ENCODE results near the gene ASS1. TPM values are rescaled to one million over a fixed set of nuclear protein-coding genes. Genes with fewer than 3 reads are reported as not detected.

ASS1 gene
- total and polyA plus RNA-seq, 2 donors (not counting 1 experiment from before 2014, with no cell fraction given), result 0.30 to 0.44 TPM

DNA sequence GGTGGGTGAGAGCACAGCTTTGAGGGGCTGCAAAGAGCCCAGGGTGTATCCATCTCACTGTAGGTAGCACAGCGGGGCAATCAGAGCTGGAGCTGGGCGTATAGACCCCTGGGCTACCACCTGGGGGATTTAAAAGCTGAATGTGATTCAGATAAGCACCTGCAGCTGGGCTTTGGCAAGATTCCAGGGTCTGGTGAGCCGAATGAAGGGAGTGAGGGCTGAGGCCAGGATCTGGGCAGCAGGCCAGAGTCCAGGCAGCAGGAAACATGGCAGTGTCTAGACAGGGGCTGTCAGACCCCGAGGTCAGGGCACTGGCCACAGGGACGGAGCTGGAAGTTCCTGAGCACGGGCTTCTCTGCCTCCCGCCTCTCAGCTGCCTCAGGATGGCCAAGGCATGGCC is 8.7 kb downstream of the ASS1 start:
- no peak overlapping the region for H3K9ac ChIP-seq (ENCODE audit: low read length)
- ATAC-seq (ENCODE audit: low read depth) (no peak), DNase-seq (no peak)
- CTCF ChIA-PET, result interaction anchor here (0.6 to 1.3 kb wide), 3 partner anchors 229 to 232 kb away, joined by 3 to 7 read pairs (median 5); no protein-coding TSS in a partner anchor
- H3K9me3 Mint-ChIP-seq (ENCODE audit: insufficient read depth), result no peaks in the 10 kb centered on the region
- no peak overlapping the region for H3K4me3 Mint-ChIP-seq
- H3K4me3 ChIP-seq (ENCODE audit: control extremely low read depth in 1 of 5, extremely low read depth in 1 of 5, insufficient read depth in 1 of 5, low read depth in 2 of 5, low read length in 4 of 5), result no peak overlapping the region
- no peak overlapping the region for H3K27ac ChIP-seq (ENCODE audit: low read length in 2 of 2)
- H4K20me1 ChIP-seq (ENCODE audit: control insufficient read depth, insufficient read depth, low read length, poor library complexity, severe bottlenecking), result no peaks in the 10 kb centered on the region
- H3K4me1 Mint-ChIP-seq, result no peaks in the 10 kb centered on the region
- WGBS (ENCODE audit: insufficient coverage), result 49% methylated on average over 7 of the region's 7 CpGs
- peaks cover 12% of the 10 kb centered on the region for H3K27me3 Mint-ChIP-seq
- H3K36me3 ChIP-seq (replicated peaks in 1 of 2; ENCODE audit: control extremely low read depth in 1 of 2, control insufficient read depth in 1 of 2, extremely low read depth in 1 of 2, insufficient read depth in 2 of 2, low read length in 1 of 2), result no peaks in the 10 kb centered on the region
- H2AFZ ChIP-seq (ENCODE audit: insufficient read depth, low read depth, low read length, poor library complexity, severe bottlenecking), result no peak overlapping the region
- intact Hi-C loops (cut with micrococcal nuclease), result no loop called here
- TF ChIP-seq EZH2 (IDR thresholded peaks at IDR 0.05; ENCODE audit: borderline replicate concordance, insufficient read depth, low read depth, low read length, poor library complexity, severe bottlenecking), result no peak
- TF ChIP-seq, protein P1, sequence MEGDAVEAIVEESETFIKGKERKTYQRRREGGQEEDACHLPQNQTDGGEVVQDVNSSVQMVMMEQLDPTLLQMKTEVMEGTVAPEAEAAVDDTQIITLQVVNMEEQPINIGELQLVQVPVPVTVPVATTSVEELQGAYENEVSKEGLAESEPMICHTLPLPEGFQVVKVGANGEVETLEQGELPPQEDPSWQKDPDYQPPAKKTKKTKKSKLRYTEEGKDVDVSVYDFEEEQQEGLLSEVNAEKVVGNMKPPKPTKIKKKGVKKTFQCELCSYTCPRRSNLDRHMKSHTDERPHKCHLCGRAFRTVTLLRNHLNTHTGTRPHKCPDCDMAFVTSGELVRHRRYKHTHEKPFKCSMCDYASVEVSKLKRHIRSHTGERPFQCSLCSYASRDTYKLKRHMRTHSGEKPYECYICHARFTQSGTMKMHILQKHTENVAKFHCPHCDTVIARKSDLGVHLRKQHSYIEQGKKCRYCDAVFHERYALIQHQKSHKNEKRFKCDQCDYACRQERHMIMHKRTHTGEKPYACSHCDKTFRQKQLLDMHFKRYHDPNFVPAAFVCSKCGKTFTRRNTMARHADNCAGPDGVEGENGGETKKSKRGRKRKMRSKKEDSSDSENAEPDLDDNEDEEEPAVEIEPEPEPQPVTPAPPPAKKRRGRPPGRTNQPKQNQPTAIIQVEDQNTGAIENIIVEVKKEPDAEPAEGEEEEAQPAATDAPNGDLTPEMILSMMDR (IDR thresholded peaks at IDR 0.05), result no peak
- POLR2A ChIA-PET, result no interaction called here
- H3K79me2 ChIP-seq (ENCODE audit: control insufficient read depth, insufficient read depth, low read length), result no peaks in the 10 kb centered on the region
- no peak overlapping the region for H3K4me2 ChIP-seq (replicated peaks; ENCODE audit: low read depth, low read length, poor library complexity, severe bottlenecking)
- H3K9me3 ChIP-seq (ENCODE audit: control extremely low read depth in 1 of 3, control insufficient read depth in 2 of 3, insufficient read depth in 1 of 3, low read length in 2 of 3), result peaks cover 0 to 3% (median 0%) of the 10 kb centered on the region in 3 donors
- H3K4me1 ChIP-seq (ENCODE audit: control insufficient read depth in 2 of 2, insufficient read depth in 2 of 2, low read length in 2 of 2), result no peaks in the 10 kb centered on the region
- H3K27ac Mint-ChIP-seq, result no peak overlapping the region
- peaks cover 0 to 3% (median 0%) of the 10 kb centered on the region in 4 experiments for H3K27me3 ChIP-seq (replicated peaks in 1 of 4; ENCODE audit: control extremely low read depth in 1 of 4, control insufficient read depth in 3 of 4, insufficient read depth in 4 of 4, low read length in 3 of 4)

DNA sequence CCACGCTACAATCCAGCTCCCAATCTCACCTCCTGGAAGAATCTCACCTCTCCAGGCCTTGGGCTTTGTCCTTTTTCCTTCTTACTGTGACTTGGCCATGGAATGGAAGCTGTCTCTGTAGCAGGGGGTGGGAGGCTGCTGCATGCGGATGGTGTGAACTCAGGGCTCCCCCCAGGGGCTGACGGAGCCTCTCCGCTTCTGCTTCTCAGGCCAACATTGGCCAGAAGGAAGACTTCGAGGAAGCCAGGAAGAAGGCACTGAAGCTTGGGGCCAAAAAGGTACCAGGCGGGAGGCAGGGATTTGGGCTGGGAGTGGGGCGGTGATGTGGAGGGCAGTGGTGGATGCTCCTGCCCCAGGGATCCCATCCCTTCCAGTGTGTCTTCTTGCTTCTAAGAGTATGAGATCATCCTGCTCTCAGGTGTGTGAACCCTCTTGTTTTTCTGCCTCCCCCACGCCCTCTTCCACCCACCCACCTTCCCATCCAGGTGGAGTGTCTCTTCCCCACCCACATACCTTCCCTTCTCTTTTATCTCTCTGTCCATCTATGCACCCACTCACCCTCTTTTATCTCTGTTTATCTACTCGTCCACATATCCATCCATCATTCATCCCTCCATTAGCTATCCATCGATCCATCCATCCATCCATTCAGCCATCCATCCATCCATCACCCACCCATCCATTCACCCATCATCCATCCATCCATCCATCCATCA is 9.5 kb downstream of the ASS1 start:
- no peaks in the 10 kb centered on the region for H3K36me3 ChIP-seq (replicated peaks in 1 of 2; ENCODE audit: control extremely low read depth in 1 of 2, control insufficient read depth in 1 of 2, extremely low read depth in 1 of 2, insufficient read depth in 2 of 2, low read length in 1 of 2)
- no peaks in the 10 kb centered on the region for H3K4me1 Mint-ChIP-seq
- H3K27me3 ChIP-seq (replicated peaks in 1 of 4; ENCODE audit: control extremely low read depth in 1 of 4, control insufficient read depth in 3 of 4, insufficient read depth in 4 of 4, low read length in 3 of 4), result peaks cover 0 to 3% (median 0%) of the 10 kb centered on the region in 4 experiments
- H3K27ac ChIP-seq (ENCODE audit: low read length in 2 of 2), result no peak overlapping the region
- WGBS (ENCODE audit: insufficient coverage), result 91% methylated on average over 8 of the region's 10 CpGs
- ChIA-PET POLR2A (no interaction called here), CTCF (interaction anchor here (1.1 to 1.3 kb wide), 2 partner anchors 228 to 230 kb away, joined by 5 to 7 read pairs; no protein-coding TSS in a partner anchor)
- DNase-seq (no peak), ATAC-seq (ENCODE audit: low read depth) (no peak)
- H3K79me2 ChIP-seq (ENCODE audit: control insufficient read depth, insufficient read depth, low read length), result no peaks in the 10 kb centered on the region
- H2AFZ ChIP-seq (ENCODE audit: insufficient read depth, low read depth, low read length, poor library complexity, severe bottlenecking), result no peak overlapping the region
- H3K9ac ChIP-seq (ENCODE audit: low read length), result no peak overlapping the region
- intact Hi-C loops (cut with micrococcal nuclease), result no loop called here
- H3K27me3 Mint-ChIP-seq, result peaks cover 15% of the 10 kb centered on the region
- H3K4me2 ChIP-seq (replicated peaks; ENCODE audit: low read depth, low read length, poor library complexity, severe bottlenecking), result no peak overlapping the region
- H3K4me3 ChIP-seq (ENCODE audit: control extremely low read depth in 1 of 5, extremely low read depth in 1 of 5, insufficient read depth in 1 of 5, low read depth in 2 of 5, low read length in 4 of 5), result no peak overlapping the region
- H4K20me1 ChIP-seq (ENCODE audit: control insufficient read depth, insufficient read depth, low read length, poor library complexity, severe bottlenecking), result no peaks in the 10 kb centered on the region
- H3K4me1 ChIP-seq (ENCODE audit: control insufficient read depth in 2 of 2, insufficient read depth in 2 of 2, low read length in 2 of 2), result no peaks in the 10 kb centered on the region
- no peak overlapping the region for H3K4me3 Mint-ChIP-seq
- no peak overlapping the region for H3K27ac Mint-ChIP-seq
- H3K9me3 Mint-ChIP-seq (ENCODE audit: insufficient read depth), result no peaks in the 10 kb centered on the region
- no peak for TF ChIP-seq EZH2 (IDR thresholded peaks at IDR 0.05; ENCODE audit: borderline replicate concordance, insufficient read depth, low read depth, low read length, poor library complexity, severe bottlenecking)
- TF ChIP-seq, protein P1 (IDR thresholded peaks at IDR 0.05), result no peak
- H3K9me3 ChIP-seq (ENCODE audit: control extremely low read depth in 1 of 3, control insufficient read depth in 2 of 3, insufficient read depth in 1 of 3, low read length in 2 of 3), result peaks cover 0 to 4% (median 0%) of the 10 kb centered on the region in 3 donors
